HEK293 (cell line): ENCODE data around the gene ST7.
A peak's percentile ranks its signal among the peaks of the same experiment; 100 is the strongest.

Source experiments
- FEZF1 ChIP-seq: fragments of 450-650 bp; formaldehyde crosslinking; IDR thresholded peaks from 2 replicates; pipeline ENCODE4 v1.5.1; 2016; ENCODE audit warnings: missing biosample characterization, missing genetic modification characterization
- GLI4 ChIP-seq: fragments of 450-650 bp; formaldehyde crosslinking; IDR thresholded peaks from 2 replicates; pipeline ENCODE4 v1.5.1; 2016; ENCODE audit warnings: missing biosample characterization, missing genetic modification characterization
- GLIS2 ChIP-seq: fragments of 450-650 bp; formaldehyde crosslinking; IDR thresholded peaks from 2 replicates; pipeline ENCODE4 v1.5.1; 2016; ENCODE audit warnings: missing biosample characterization, missing genetic modification characterization
- KLF1 ChIP-seq: fragments of 450-650 bp; formaldehyde crosslinking; IDR thresholded peaks from 2 replicates; pipeline ENCODE4 v1.5.1; 2016; ENCODE audit warnings: missing biosample characterization, missing genetic modification characterization
- KLF7 ChIP-seq: fragments of 450-650 bp; formaldehyde crosslinking; IDR thresholded peaks from 2 replicates; pipeline ENCODE4 v1.5.1; 2016; ENCODE audit warnings: missing biosample characterization, missing genetic modification characterization, borderline replicate concordance
- MYNN ChIP-seq: fragments of 450-650 bp; formaldehyde crosslinking; IDR thresholded peaks from 2 replicates; pipeline ENCODE4 v1.5.1; 2016; ENCODE audit warnings: missing biosample characterization, missing genetic modification characterization, borderline replicate concordance
- MZF1 ChIP-seq: fragments of 450-650 bp; formaldehyde crosslinking; IDR thresholded peaks from 2 replicates; pipeline ENCODE4 v1.5.1; 2017; ENCODE audit warnings: missing biosample characterization, missing genetic modification characterization, borderline replicate concordance
- PRDM1 ChIP-seq: fragments of 450-650 bp; formaldehyde crosslinking; IDR thresholded peaks from 2 replicates; pipeline ENCODE4; 2016; ENCODE audit warnings: missing biosample characterization, missing genetic modification characterization
- REPIN1 ChIP-seq: fragments of 450-650 bp; formaldehyde crosslinking; IDR thresholded peaks from 2 replicates; pipeline ENCODE4 v1.5.1; 2017; ENCODE audit warnings: missing biosample characterization, missing genetic modification characterization, low read depth
- SALL2 ChIP-seq: fragments of 450-650 bp; formaldehyde crosslinking; IDR thresholded peaks from 2 replicates; pipeline ENCODE4 v1.5.0; 2017; ENCODE audit warnings: missing biosample characterization, mild to moderate bottlenecking, missing genetic modification characterization, borderline replicate concordance
- SP3 ChIP-seq: fragments of 450-650 bp; formaldehyde crosslinking; IDR thresholded peaks from 2 replicates; pipeline ENCODE4 v1.5.1; 2016; ENCODE audit warnings: missing biosample characterization, missing genetic modification characterization
- ZFHX2 ChIP-seq: fragments of 450-650 bp; formaldehyde crosslinking; conservative IDR thresholded peaks from 2 replicates; pipeline ENCODE4 v1.5.1; 2016; ENCODE audit warnings: missing biosample characterization, missing genetic modification characterization
- ZNF202 ChIP-seq: fragments of 450-650 bp; formaldehyde crosslinking; IDR thresholded peaks from 2 replicates; pipeline ENCODE4 v1.5.1; 2016; ENCODE audit warnings: missing biosample characterization, missing genetic modification characterization, borderline replicate concordance
- ZNF214 ChIP-seq: fragments of 450-650 bp; formaldehyde crosslinking; IDR thresholded peaks from 2 replicates; pipeline ENCODE4 v1.5.1; 2017; ENCODE audit warnings: missing biosample characterization, mild to moderate bottlenecking, missing genetic modification characterization, borderline replicate concordance
- ZNF223 ChIP-seq: fragments of 450-650 bp; formaldehyde crosslinking; IDR thresholded peaks from 2 replicates; pipeline ENCODE4 v1.5.1; 2016; ENCODE audit warnings: missing biosample characterization, missing genetic modification characterization
- ZNF24 ChIP-seq: fragments of 450-650 bp; formaldehyde crosslinking; IDR thresholded peaks from 2 replicates; pipeline ENCODE4 v1.5.1; 2016; ENCODE audit warnings: missing biosample characterization, missing genetic modification characterization
- ZNF292 ChIP-seq: fragments of 450-650 bp; formaldehyde crosslinking; IDR thresholded peaks from 2 replicates; pipeline ENCODE4 v1.5.1; 2016; ENCODE audit warnings: low read depth, missing biosample characterization, missing genetic modification characterization, borderline replicate concordance
- ZNF335 ChIP-seq: fragments of 450-650 bp; formaldehyde crosslinking; conservative IDR thresholded peaks from 2 replicates; pipeline ENCODE4 v1.5.1; 2016; ENCODE audit warnings: missing biosample characterization, missing genetic modification characterization
- ZNF391 ChIP-seq: fragments of 450-650 bp; formaldehyde crosslinking; IDR thresholded peaks from 2 replicates; pipeline ENCODE4 v1.5.1; 2016; ENCODE audit warnings: low read depth, missing biosample characterization, missing genetic modification characterization, borderline replicate concordance
- ZNF426 ChIP-seq: fragments of 450-650 bp; formaldehyde crosslinking; IDR thresholded peaks from 2 replicates; pipeline ENCODE4 v1.5.1; 2017; ENCODE audit warnings: missing biosample characterization, missing genetic modification characterization, mild to moderate bottlenecking, inconsistent platforms, moderate library complexity
- ZNF501 ChIP-seq: fragments of 450-650 bp; formaldehyde crosslinking; IDR thresholded peaks from 2 replicates; pipeline ENCODE4 v1.5.1; 2016; ENCODE audit warnings: missing biosample characterization, missing genetic modification characterization
- ZNF510 ChIP-seq: fragments of 450-650 bp; formaldehyde crosslinking; IDR thresholded peaks from 2 replicates; pipeline ENCODE4 v1.5.1; 2018; ENCODE audit warnings: mild to moderate bottlenecking, missing genetic modification characterization, missing biosample characterization; ENCODE audit not compliant: insufficient replicate concordance
- ZNF549 ChIP-seq: fragments of 450-650 bp; IDR thresholded peaks from 2 replicates; pipeline ENCODE4 v1.5.1; 2018; ENCODE audit warnings: missing biosample characterization, missing genetic modification characterization, mild to moderate bottlenecking, inconsistent platforms, moderate library complexity
- ZNF555 ChIP-seq: fragments of 450-650 bp; formaldehyde crosslinking; conservative IDR thresholded peaks from 2 replicates; pipeline ENCODE4 v1.5.1; 2017; ENCODE audit warnings: missing biosample characterization, mild to moderate bottlenecking, missing genetic modification characterization, inconsistent platforms
- ZNF585B ChIP-seq: fragments of 450-650 bp; formaldehyde crosslinking; IDR thresholded peaks from 2 replicates; pipeline ENCODE4 v1.5.1; 2016; ENCODE audit warnings: missing biosample characterization, missing genetic modification characterization
- ZNF639 ChIP-seq: fragments of 450-650 bp; formaldehyde crosslinking; IDR thresholded peaks from 2 replicates; pipeline ENCODE4 v1.5.1; 2016; ENCODE audit warnings: missing biosample characterization, missing genetic modification characterization
- ZNF664 ChIP-seq: fragments of 450-650 bp; formaldehyde crosslinking; IDR thresholded peaks from 2 replicates; pipeline ENCODE4 v1.5.1; 2016; ENCODE audit warnings: missing biosample characterization, missing genetic modification characterization
- ZNF76 ChIP-seq: fragments of 450-650 bp; formaldehyde crosslinking; IDR thresholded peaks from 2 replicates; pipeline ENCODE4; 2016; ENCODE audit warnings: low read depth, missing biosample characterization, missing genetic modification characterization, borderline replicate concordance
- ZNF791 ChIP-seq: fragments of 450-650 bp; formaldehyde crosslinking; IDR thresholded peaks from 2 replicates; pipeline ENCODE4 v1.5.1; 2016; ENCODE audit warnings: missing biosample characterization, missing genetic modification characterization
- TF ChIP-seq, protein P1 (sequence below): fragments of 450-650 bp; formaldehyde crosslinking; IDR thresholded peaks from 2 replicates; pipeline ENCODE4 v1.5.1; 2016; ENCODE audit warnings: missing biosample characterization, missing genetic modification characterization
- TF ChIP-seq, protein P2 (sequence below): fragments of 450-650 bp; formaldehyde crosslinking; IDR thresholded peaks from 2 replicates; pipeline ENCODE4 v1.5.1; 2016; ENCODE audit warnings: missing biosample characterization, missing genetic modification characterization
- TF ChIP-seq, protein P3 (sequence below): fragments of 450-650 bp; formaldehyde crosslinking; IDR thresholded peaks from 2 replicates; pipeline ENCODE4 v1.5.1; 2016; ENCODE audit warnings: missing biosample characterization, missing genetic modification characterization
- TF ChIP-seq, protein P4 (sequence below): fragments of 450-650 bp; formaldehyde crosslinking; IDR thresholded peaks from 2 replicates; pipeline ENCODE4 v1.5.1; 2017; ENCODE audit warnings: missing biosample characterization, missing genetic modification characterization

The ST7 gene

DNA sequence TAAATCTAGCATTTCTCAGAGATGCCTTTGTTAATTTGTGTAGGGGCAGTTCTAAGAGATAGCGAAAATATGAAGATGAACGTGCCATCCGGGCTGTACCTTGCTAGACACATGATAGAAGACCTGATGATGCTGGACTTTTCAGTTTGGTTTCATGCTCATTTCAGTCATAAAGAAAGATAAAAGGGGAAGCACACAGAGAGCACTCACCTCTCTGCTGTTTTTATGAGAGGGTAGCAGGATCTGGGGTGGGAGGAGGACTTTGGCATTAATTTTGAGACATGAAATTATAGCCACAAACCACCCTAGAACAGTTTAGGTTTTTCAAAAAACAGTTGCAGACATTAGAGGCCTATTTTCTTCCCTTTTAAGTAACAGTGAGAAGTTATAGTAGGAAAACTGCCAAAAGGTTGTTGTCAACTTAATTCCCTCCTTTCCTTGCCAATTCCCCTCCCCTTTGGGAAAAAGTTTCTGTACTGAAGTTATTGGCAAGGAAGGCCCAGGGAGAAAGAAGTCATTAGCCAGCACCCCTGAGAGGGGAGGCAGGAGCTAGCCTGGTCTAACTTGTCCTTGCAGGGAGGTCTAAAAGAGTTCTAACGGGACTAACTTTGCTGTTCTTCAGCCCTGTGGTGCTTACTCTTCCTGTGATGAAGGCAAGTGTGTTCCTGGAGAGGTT lies 2.6 kb downstream of the ST7 start (continued):
- peak; percentile 39; the same call in 1 of the 2 replicates for TF ChIP-seq PRDM1 (tag by site-specific recombination)
- no peak for TF ChIP-seq MYNN (tag by site-specific recombination)
- TF ChIP-seq ZNF292: no peak
- TF ChIP-seq ZNF214 (tag by site-specific recombination): no peak
- TF ChIP-seq KLF7 (tag by site-specific recombination): no peak
- no peak for TF ChIP-seq ZNF585B
- TF ChIP-seq FEZF1 (tag by site-specific recombination): 0 out of 2 replicates have a peak, but pooled peaks have one; percentile 8
- TF ChIP-seq, protein P1, sequence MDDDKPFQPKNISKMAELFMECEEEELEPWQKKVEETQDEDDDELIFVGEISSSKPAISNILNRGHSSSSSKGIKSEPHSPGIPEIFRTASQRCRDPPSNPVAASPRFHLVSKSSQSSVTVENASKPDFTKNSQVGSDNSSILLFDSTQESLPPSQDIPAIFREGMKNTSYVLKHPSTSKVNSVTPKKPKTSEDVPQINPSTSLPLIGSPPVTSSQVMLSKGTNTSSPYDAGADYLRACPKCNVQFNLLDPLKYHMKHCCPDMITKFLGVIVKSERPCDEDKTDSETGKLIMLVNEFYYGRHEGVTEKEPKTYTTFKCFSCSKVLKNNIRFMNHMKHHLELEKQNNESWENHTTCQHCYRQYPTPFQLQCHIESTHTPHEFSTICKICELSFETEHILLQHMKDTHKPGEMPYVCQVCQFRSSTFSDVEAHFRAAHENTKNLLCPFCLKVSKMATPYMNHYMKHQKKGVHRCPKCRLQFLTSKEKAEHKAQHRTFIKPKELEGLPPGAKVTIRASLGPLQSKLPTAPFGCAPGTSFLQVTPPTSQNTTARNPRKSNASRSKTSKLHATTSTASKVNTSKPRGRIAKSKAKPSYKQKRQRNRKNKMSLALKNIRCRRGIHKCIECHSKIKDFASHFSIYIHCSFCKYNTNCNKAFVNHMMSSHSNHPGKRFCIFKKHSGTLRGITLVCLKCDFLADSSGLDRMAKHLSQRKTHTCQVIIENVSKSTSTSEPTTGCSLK (tag by site-specific recombination): no peak
- no peak for TF ChIP-seq SALL2
- TF ChIP-seq ZNF664 (tag by site-specific recombination): no peak
- no peak for TF ChIP-seq ZFHX2 (tag by site-specific recombination)
- TF ChIP-seq ZNF76: no peak
- no peak for TF ChIP-seq KLF1 (tag by site-specific recombination)
- no peak for TF ChIP-seq ZNF549 (tag by site-specific recombination)
- TF ChIP-seq, protein P2, sequence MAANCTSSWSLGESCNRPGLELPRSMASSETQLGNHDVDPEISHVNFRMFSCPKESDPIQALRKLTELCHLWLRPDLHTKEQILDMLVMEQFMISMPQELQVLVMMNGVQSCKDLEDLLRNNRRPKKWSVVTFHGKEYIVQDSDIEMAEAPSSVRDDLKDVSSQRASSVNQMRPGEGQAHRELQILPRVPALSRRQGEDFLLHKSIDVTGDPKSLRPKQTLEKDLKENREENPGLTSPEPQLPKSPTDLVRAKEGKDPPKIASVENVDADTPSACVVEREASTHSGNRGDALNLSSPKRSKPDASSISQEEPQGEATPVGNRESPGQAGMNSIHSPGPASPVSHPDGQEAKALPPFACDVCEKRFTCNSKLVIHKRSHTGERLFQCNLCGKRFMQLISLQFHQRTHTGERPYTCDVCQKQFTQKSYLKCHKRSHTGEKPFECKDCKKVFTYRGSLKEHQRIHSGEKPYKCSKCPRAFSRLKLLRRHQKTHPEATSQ: no peak
- TF ChIP-seq ZNF223 (tag by site-specific recombination): no peak
- no peak for TF ChIP-seq ZNF202 (tag by site-specific recombination)
- TF ChIP-seq, protein P3, sequence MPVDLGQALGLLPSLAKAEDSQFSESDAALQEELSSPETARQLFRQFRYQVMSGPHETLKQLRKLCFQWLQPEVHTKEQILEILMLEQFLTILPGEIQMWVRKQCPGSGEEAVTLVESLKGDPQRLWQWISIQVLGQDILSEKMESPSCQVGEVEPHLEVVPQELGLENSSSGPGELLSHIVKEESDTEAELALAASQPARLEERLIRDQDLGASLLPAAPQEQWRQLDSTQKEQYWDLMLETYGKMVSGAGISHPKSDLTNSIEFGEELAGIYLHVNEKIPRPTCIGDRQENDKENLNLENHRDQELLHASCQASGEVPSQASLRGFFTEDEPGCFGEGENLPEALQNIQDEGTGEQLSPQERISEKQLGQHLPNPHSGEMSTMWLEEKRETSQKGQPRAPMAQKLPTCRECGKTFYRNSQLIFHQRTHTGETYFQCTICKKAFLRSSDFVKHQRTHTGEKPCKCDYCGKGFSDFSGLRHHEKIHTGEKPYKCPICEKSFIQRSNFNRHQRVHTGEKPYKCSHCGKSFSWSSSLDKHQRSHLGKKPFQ: no peak
- no peak for TF ChIP-seq REPIN1 (tag by site-specific recombination)
- TF ChIP-seq GLI4 (tag by site-specific recombination): no peak
- TF ChIP-seq ZNF426 (tag by site-specific recombination): no peak
- peak; percentile 24; the same call in 1 of the 2 replicates for TF ChIP-seq MZF1 (tag by site-specific recombination)
- no peak for TF ChIP-seq ZNF791 (tag by site-specific recombination)
- TF ChIP-seq ZNF510 (tag by site-specific recombination): no peak
- no peak for TF ChIP-seq ZNF335 (tag by site-specific recombination)
- TF ChIP-seq ZNF391: no peak
- TF ChIP-seq ZNF555 (tag by site-specific recombination): no peak
- no peak for TF ChIP-seq ZNF639 (tag by site-specific recombination)
- no peak for TF ChIP-seq SP3 (tag by site-specific recombination)
- TF ChIP-seq ZNF501 (tag by site-specific recombination): 0 out of 2 replicates have a peak, but pooled peaks have one; percentile 17
- no peak for TF ChIP-seq GLIS2
- no peak for TF ChIP-seq ZNF24 (tag by site-specific recombination)
- TF ChIP-seq, protein P4, sequence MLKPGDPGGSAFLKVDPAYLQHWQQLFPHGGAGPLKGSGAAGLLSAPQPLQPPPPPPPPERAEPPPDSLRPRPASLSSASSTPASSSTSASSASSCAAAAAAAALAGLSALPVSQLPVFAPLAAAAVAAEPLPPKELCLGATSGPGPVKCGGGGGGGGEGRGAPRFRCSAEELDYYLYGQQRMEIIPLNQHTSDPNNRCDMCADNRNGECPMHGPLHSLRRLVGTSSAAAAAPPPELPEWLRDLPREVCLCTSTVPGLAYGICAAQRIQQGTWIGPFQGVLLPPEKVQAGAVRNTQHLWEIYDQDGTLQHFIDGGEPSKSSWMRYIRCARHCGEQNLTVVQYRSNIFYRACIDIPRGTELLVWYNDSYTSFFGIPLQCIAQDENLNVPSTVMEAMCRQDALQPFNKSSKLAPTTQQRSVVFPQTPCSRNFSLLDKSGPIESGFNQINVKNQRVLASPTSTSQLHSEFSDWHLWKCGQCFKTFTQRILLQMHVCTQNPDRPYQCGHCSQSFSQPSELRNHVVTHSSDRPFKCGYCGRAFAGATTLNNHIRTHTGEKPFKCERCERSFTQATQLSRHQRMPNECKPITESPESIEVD (tag by site-specific recombination): peak; percentile 93
